Loucy (cell line): ENCODE data around the gene SAMD4A.

Source experiments
- H2AFZ ChIP-seq: fragments of 200-600 bp; sonication (generic); 2 replicates; pipeline ENCODE4 v1.6.0; 2016; ENCODE audit warnings: antibody characterized with exemption, mild to moderate bottlenecking, low read length, moderate library complexity
- H3F3A ChIP-seq: fragments of 200-600 bp; 2 replicates; pipeline ENCODE4 v1.6.0; 2016; ENCODE audit warnings: antibody characterized with exemption, low read depth, mild to moderate bottlenecking
- H3K27me3 ChIP-seq: fragments of 200-600 bp; sonication (generic); 2 replicates; pipeline ENCODE4 v1.6.1; 2014; ENCODE audit warnings: low read length, mild to moderate bottlenecking; ENCODE audit not compliant: insufficient read depth, poor library complexity, severe bottlenecking
- H3K36me3 ChIP-seq: fragments of 200-600 bp; sonication (generic); 2 replicates; pipeline ENCODE4 v1.6.1; 2016; ENCODE audit warnings: low read length; ENCODE audit not compliant: insufficient read depth
- H3K4me1 ChIP-seq: fragments of 200-600 bp; sonication (generic); 2 replicates; pipeline ENCODE4 v1.5.1; 2014; ENCODE audit warnings: low read length, mild to moderate bottlenecking; ENCODE audit not compliant: insufficient read depth, poor library complexity, severe bottlenecking
- H3K4me2 ChIP-seq: fragments of 200-600 bp; sonication (generic); 2 replicates; pipeline ENCODE4 v1.6.0; 2014; ENCODE audit warnings: antibody characterized with exemption, low read length, low read depth, mild to moderate bottlenecking; ENCODE audit not compliant: poor library complexity, severe bottlenecking
- H3K4me3 ChIP-seq: fragments of 200-600 bp; sonication (generic); 2 replicates; pipeline ENCODE4 v1.5.1; 2014; ENCODE audit warnings: low read length, mild to moderate bottlenecking, mixed read lengths; ENCODE audit not compliant: poor library complexity, severe bottlenecking
- H3K79me2 ChIP-seq: fragments of 200-600 bp; sonication (generic); 2 replicates; pipeline ENCODE4 v1.6.1; 2014; ENCODE audit warnings: low read length; ENCODE audit not compliant: insufficient read depth
- H3K9ac ChIP-seq: fragments of 200-600 bp; sonication (generic); 2 replicates; pipeline ENCODE4 v1.6.0; 2014; ENCODE audit warnings: mild to moderate bottlenecking, low read depth, low read length, moderate library complexity; ENCODE audit not compliant: poor library complexity, severe bottlenecking
- H3K9me2 ChIP-seq: fragments of 200-600 bp; sonication (generic); replicated peaks from 2 replicates; pipeline ENCODE4 v1.6.1; 2016; ENCODE audit warnings: low read depth, low read length, mixed read lengths
- H3K9me3 ChIP-seq: fragments of 200-600 bp; sonication (generic); 2 replicates; pipeline ENCODE4 v1.6.1; 2014; ENCODE audit warnings: mild to moderate bottlenecking, antibody characterized with exemption, low read length, low read depth; ENCODE audit not compliant: insufficient read depth
- H4K20me1 ChIP-seq: fragments of 200-600 bp; sonication (generic); 2 replicates; pipeline ENCODE4 v1.6.0; 2014; ENCODE audit warnings: antibody characterized with exemption, low read length, mild to moderate bottlenecking; ENCODE audit not compliant: insufficient read depth, poor library complexity, severe bottlenecking
- EZH2phosphoT487 ChIP-seq: fragments of 200-600 bp; IDR thresholded peaks from 2 replicates; pipeline ENCODE4 v1.6.1; 2018; ENCODE audit warnings: antibody characterized with exemption, mild to moderate bottlenecking, moderate library complexity, borderline replicate concordance
- TF ChIP-seq, protein P1 (sequence below): fragments of 200-600 bp; sonication (generic); conservative IDR thresholded peaks from 2 replicates; pipeline ENCODE4 v1.5.1; 2014; ENCODE audit warnings: mild to moderate bottlenecking, antibody characterized with exemption, low read length

The SAMD4A gene

GRCh38 chr14:54728700-54729527 is 162.0 kb downstream of the SAMD4A start:
- no peak overlapping the region for H2AFZ ChIP-seq
- H3K79me2 ChIP-seq, result no peaks in the 10 kb centered on the region
- no peaks in the 10 kb centered on the region for H3K9me3 ChIP-seq
- H3K36me3 ChIP-seq, result no peaks in the 10 kb centered on the region
- no peaks in the 10 kb centered on the region for H3F3A ChIP-seq
- H3K9me2 ChIP-seq, result no peaks in the 10 kb centered on the region
- H4K20me1 ChIP-seq, result no peaks in the 10 kb centered on the region
- H3K9ac ChIP-seq, result no peak overlapping the region
- H3K4me3 ChIP-seq, result no peak overlapping the region
- TF ChIP-seq, protein P1, sequence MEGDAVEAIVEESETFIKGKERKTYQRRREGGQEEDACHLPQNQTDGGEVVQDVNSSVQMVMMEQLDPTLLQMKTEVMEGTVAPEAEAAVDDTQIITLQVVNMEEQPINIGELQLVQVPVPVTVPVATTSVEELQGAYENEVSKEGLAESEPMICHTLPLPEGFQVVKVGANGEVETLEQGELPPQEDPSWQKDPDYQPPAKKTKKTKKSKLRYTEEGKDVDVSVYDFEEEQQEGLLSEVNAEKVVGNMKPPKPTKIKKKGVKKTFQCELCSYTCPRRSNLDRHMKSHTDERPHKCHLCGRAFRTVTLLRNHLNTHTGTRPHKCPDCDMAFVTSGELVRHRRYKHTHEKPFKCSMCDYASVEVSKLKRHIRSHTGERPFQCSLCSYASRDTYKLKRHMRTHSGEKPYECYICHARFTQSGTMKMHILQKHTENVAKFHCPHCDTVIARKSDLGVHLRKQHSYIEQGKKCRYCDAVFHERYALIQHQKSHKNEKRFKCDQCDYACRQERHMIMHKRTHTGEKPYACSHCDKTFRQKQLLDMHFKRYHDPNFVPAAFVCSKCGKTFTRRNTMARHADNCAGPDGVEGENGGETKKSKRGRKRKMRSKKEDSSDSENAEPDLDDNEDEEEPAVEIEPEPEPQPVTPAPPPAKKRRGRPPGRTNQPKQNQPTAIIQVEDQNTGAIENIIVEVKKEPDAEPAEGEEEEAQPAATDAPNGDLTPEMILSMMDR, result no peak
- no peak for TF ChIP-seq EZH2phosphoT487
- H3K4me2 ChIP-seq, result no peak overlapping the region
- no peaks in the 10 kb centered on the region for H3K27me3 ChIP-seq
- H3K4me1 ChIP-seq, result peaks cover 4% of the 10 kb centered on the region

DNA sequence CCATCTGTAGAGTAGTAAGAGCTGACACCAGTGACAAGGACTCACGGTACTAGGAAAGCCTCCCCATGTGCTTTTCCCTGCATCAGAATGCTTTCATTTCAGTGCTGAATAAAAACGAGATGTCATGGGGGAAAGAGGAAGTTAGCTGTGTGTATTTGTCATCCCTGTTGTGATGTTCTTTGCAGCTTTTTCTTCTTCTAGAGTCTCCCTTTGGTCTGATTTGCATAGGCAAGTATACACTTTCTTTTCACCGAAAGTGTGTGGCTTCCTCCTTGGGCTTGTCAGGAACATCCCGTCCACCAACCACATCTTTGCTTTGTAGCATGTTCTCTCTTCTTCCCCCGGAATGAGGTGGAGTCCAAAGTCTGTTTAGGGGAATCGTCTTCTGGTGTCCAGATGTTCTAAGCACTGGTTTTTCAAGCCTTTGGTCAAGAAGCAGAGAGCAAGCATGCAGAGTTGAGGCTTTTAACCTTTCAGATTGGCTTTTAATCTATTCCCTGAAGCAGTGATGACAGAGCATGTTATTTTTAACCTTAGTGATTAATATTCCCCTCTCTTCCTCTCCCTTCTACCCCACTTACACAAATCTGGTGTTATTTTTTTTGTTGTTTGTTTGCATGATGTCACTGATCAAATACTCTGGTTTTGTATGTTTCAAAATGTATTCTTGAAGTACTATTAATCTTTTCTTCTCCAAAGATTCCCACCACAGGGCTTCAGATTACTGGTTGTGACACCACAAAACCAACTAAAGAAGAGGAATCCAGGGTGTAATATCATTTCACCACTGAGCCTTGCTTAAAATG is 163.4 kb downstream of the SAMD4A start:
- peak overlapping the region; percentile 28; the same call in 1 of the 2 replicates for H2AFZ ChIP-seq
- no peak overlapping the region for H3K4me3 ChIP-seq
- no peak for TF ChIP-seq EZH2phosphoT487
- TF ChIP-seq, protein P1, result no peak
- no peak overlapping the region for H3K4me2 ChIP-seq
- no peak overlapping the region for H3K9ac ChIP-seq
- H3K79me2 ChIP-seq, result no peaks in the 10 kb centered on the region
- no peaks in the 10 kb centered on the region for H4K20me1 ChIP-seq
- H3K36me3 ChIP-seq, result no peaks in the 10 kb centered on the region
- no peaks in the 10 kb centered on the region for H3K9me2 ChIP-seq
- no peaks in the 10 kb centered on the region for H3K27me3 ChIP-seq
- peaks cover 4% of the 10 kb centered on the region for H3K4me1 ChIP-seq
- no peaks in the 10 kb centered on the region for H3F3A ChIP-seq
- H3K9me3 ChIP-seq, result no peaks in the 10 kb centered on the region

- Histone ChIP-seq H3F3A (no peaks in the 10 kb centered on the region), H3K4me3 (no peak overlapping the region), H3K4me1 (peaks cover 22% of the 10 kb centered on the region), H3K79me2 (no peaks in the 10 kb centered on the region), H3K9ac (no peak overlapping the region), H3K9me2 (no peaks in the 10 kb centered on the region), H3K36me3 (no peaks in the 10 kb centered on the region), H4K20me1 (no peaks in the 10 kb centered on the region), H2AFZ (no peak overlapping the region), H3K9me3 (no peaks in the 10 kb centered on the region), H3K27me3 (no peaks in the 10 kb centered on the region), H3K4me2 (no peak overlapping the region)
- no peak for TF ChIP-seq EZH2phosphoT487
- TF ChIP-seq, protein P1, result no peak
Observed at GRCh38 chr14:54734966-54735365, 168.0 kb downstream of the SAMD4A start.
